Calu3 (cell line): ENCODE data around the gene HABP4. TPM values are rescaled to one million over a fixed set of nuclear protein-coding genes. Genes with fewer than 3 reads are reported as not detected.

Experiments used
- BruUV-seq: library from RNA; stranded (reverse); fragments of 400-500 nt; replicated peaks from 2 replicates; lab custom pipeline; 2021; lab: Mats Ljungman, UMichigan
- CTCF ChIA-PET: fragments of 300-600 bp; sonication (Branson Sonifier 250); formaldehyde crosslinking; loops from one replicate; lab custom pipeline; 2022; ENCODE audit warnings: antibody characterized with exemption; lab: Charles Lee
- DNase-seq: peaks from one replicate; pipeline ENCODE4 v3.0.0; 2022
- H3K27ac Mint-ChIP-seq: one replicate; pipeline ENCODE4 v1.8.0; 2022; ENCODE audit warnings: mixed read lengths; ENCODE audit not compliant: unreplicated experiment
- H3K27me3 Mint-ChIP-seq: one replicate; pipeline ENCODE4 v1.8.0; 2022; ENCODE audit warnings: mixed read lengths; ENCODE audit not compliant: unreplicated experiment
- H3K36me3 Mint-ChIP-seq: one replicate; pipeline ENCODE4 v1.8.0; 2022; ENCODE audit warnings: mild to moderate bottlenecking, moderate library complexity, mixed read lengths; ENCODE audit not compliant: insufficient read depth, unreplicated experiment
- H3K4me1 Mint-ChIP-seq: one replicate; pipeline ENCODE4 v1.8.0; 2022; ENCODE audit warnings: mild to moderate bottlenecking, low read depth, mixed read lengths; ENCODE audit not compliant: unreplicated experiment
- H3K4me3 Mint-ChIP-seq: one replicate; pipeline ENCODE4 v1.8.0; 2022; ENCODE audit warnings: mild to moderate bottlenecking, low read depth, moderate library complexity, mixed read lengths; ENCODE audit not compliant: unreplicated experiment
- H3K9me3 Mint-ChIP-seq: one replicate; pipeline ENCODE4 v1.8.0; 2022; ENCODE audit warnings: low read depth, mixed read lengths; ENCODE audit not compliant: unreplicated experiment
- intact Hi-C: fragments of 100-400 bp; cut with micrococcal nuclease; formaldehyde crosslinking; loops from one replicate; pipeline ENCODE4 v1.10.0; 2022; ENCODE audit not compliant: unreplicated experiment
- total RNA-seq: library from RNA; stranded (reverse); gene quantifications from 2 replicates; pipeline ENCODE4 v1.2.3, GENCODE V29; 2022
- TF ChIP-seq, protein P1 (sequence below): fragments of 200-600 bp; IDR thresholded peaks from one replicate; pipeline ENCODE4 v1.8.0; 2022; ENCODE audit warnings: antibody characterized with exemption; ENCODE audit not compliant: unreplicated experiment

Gene HABP4
- total RNA-seq, 1 experiment from 2014 or later, result 11.6 TPM

DNA sequence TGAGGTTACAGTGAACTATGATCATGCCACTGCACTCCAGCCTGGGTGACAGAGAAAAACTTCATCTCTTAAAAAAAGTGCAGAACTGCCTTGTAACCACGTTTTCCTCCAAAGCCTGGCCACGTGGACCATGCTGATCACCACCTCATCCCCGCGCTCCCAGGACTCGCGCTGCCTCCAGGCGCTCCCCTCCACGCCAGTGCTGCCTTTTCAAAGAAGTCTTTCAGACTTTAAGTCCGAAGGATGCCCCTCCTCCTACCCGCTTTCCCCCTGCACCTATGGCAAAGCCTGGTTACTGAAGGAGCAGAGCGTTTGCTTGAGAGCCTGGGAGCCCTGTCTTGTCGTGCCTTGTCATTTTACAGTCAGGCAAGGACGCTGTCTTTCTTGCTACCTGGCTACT is 43.8 kb downstream of the HABP4 start:
- no peaks in the 10 kb centered on the region for H3K4me1 Mint-ChIP-seq
- no peak overlapping the region for H3K4me3 Mint-ChIP-seq
- DNase-seq, result no peak
- no peaks in the 10 kb centered on the region for H3K27me3 Mint-ChIP-seq
- CTCF ChIA-PET, result no interaction called here
- no peaks in the 10 kb centered on the region for H3K9me3 Mint-ChIP-seq
- peaks cover 21% of the 10 kb centered on the region for H3K36me3 Mint-ChIP-seq
- intact Hi-C loops, result no loop called here
- BruUV-seq, result no TSS peak
- H3K27ac Mint-ChIP-seq, result no peak overlapping the region
- TF ChIP-seq, protein P1, sequence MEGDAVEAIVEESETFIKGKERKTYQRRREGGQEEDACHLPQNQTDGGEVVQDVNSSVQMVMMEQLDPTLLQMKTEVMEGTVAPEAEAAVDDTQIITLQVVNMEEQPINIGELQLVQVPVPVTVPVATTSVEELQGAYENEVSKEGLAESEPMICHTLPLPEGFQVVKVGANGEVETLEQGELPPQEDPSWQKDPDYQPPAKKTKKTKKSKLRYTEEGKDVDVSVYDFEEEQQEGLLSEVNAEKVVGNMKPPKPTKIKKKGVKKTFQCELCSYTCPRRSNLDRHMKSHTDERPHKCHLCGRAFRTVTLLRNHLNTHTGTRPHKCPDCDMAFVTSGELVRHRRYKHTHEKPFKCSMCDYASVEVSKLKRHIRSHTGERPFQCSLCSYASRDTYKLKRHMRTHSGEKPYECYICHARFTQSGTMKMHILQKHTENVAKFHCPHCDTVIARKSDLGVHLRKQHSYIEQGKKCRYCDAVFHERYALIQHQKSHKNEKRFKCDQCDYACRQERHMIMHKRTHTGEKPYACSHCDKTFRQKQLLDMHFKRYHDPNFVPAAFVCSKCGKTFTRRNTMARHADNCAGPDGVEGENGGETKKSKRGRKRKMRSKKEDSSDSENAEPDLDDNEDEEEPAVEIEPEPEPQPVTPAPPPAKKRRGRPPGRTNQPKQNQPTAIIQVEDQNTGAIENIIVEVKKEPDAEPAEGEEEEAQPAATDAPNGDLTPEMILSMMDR, result no peak

GRCh38 chr9:96494215-96494800 is 44.3 kb downstream of the HABP4 start:
- Mint-ChIP-seq H3K27ac (no peak overlapping the region), H3K4me3 (no peak overlapping the region), H3K27me3 (no peaks in the 10 kb centered on the region), H3K36me3 (peaks cover 19% of the 10 kb centered on the region), H3K4me1 (no peaks in the 10 kb centered on the region), H3K9me3 (no peaks in the 10 kb centered on the region)
- BruUV-seq, result no TSS peak
- CTCF ChIA-PET, result no interaction called here
- intact Hi-C loops, result no loop called here
- DNase-seq, result no peak
- TF ChIP-seq, protein P1, result no peak

GRCh38 chr9:96495341-96495740 is 45.4 kb downstream of the HABP4 start:
- no peaks in the 10 kb centered on the region for H3K9me3 Mint-ChIP-seq
- TF ChIP-seq, protein P1, result no peak
- CTCF ChIA-PET, result no interaction called here
- no peak overlapping the region for H3K4me3 Mint-ChIP-seq
- no peaks in the 10 kb centered on the region for H3K27me3 Mint-ChIP-seq
- H3K36me3 Mint-ChIP-seq, result peaks cover 17% of the 10 kb centered on the region
- no peaks in the 10 kb centered on the region for H3K4me1 Mint-ChIP-seq
- no TSS peak for BruUV-seq
- no peak overlapping the region for H3K27ac Mint-ChIP-seq
- no peak for DNase-seq
- intact Hi-C loops, result no loop called here

GRCh38 chr9:96496368-96497116 is 46.6 kb downstream of the HABP4 start:
- CTCF ChIA-PET, result no interaction called here
- no peaks in the 10 kb centered on the region for H3K9me3 Mint-ChIP-seq
- intact Hi-C loops, result no loop called here
- H3K4me3 Mint-ChIP-seq, result no peak overlapping the region
- no peak for DNase-seq
- no peak overlapping the region for H3K27ac Mint-ChIP-seq
- H3K4me1 Mint-ChIP-seq, result no peaks in the 10 kb centered on the region
- no peaks in the 10 kb centered on the region for H3K27me3 Mint-ChIP-seq
- H3K36me3 Mint-ChIP-seq, result peaks cover 16% of the 10 kb centered on the region
- BruUV-seq, result no TSS peak
- TF ChIP-seq, protein P1, result no peak
